ENCODE data around the gene SZT2.

DNA sequence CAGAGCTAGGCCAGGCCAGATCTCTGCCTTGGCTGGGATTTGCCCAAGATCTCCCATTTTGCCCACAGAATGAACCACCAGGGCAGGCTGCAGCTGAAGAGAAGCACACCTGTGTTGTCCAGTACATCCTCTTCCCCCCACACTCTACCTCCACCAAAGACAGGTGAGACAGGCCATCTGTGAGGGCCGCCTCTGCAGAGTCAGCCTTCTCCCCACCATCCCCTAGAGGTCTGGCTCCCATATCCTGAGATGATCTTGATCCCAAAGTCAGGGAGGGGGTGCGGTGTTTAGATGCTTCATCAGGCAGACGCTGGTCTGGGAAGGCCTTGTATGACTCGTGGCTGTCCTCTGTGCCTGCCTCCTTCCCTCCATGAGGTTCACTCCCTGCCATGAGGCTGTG, 35.3 kb downstream of the SZT2 start:
- TF ChIP-seq, protein P1, sequence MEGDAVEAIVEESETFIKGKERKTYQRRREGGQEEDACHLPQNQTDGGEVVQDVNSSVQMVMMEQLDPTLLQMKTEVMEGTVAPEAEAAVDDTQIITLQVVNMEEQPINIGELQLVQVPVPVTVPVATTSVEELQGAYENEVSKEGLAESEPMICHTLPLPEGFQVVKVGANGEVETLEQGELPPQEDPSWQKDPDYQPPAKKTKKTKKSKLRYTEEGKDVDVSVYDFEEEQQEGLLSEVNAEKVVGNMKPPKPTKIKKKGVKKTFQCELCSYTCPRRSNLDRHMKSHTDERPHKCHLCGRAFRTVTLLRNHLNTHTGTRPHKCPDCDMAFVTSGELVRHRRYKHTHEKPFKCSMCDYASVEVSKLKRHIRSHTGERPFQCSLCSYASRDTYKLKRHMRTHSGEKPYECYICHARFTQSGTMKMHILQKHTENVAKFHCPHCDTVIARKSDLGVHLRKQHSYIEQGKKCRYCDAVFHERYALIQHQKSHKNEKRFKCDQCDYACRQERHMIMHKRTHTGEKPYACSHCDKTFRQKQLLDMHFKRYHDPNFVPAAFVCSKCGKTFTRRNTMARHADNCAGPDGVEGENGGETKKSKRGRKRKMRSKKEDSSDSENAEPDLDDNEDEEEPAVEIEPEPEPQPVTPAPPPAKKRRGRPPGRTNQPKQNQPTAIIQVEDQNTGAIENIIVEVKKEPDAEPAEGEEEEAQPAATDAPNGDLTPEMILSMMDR (IDR thresholded peaks at IDR 0.05; ENCODE audit: insufficient read depth, low read depth, low read length): no peak
- no peak for TF ChIP-seq EZH2 (IDR thresholded peaks at IDR 0.05; ENCODE audit: insufficient read depth, low read length)
